Globus pallidus (tissue), 1 donor: ENCODE data around the gene CA7.
"Not testable (repeated sequence)": the region's sequence is repeated elsewhere in the genome, so short reads cannot be mapped to it uniquely, and the experiment has no call there.

Experiments
- DNase-seq: peaks from one replicate; pipeline ENCODE4 v3.0.0-alpha.2; 2015; ENCODE audit warnings: low spot score

The CA7 gene

GRCh38 chr16:66846831-66847230, 2.6 kb downstream of the CA7 start:
- DNase-seq, result no peak

DNA sequence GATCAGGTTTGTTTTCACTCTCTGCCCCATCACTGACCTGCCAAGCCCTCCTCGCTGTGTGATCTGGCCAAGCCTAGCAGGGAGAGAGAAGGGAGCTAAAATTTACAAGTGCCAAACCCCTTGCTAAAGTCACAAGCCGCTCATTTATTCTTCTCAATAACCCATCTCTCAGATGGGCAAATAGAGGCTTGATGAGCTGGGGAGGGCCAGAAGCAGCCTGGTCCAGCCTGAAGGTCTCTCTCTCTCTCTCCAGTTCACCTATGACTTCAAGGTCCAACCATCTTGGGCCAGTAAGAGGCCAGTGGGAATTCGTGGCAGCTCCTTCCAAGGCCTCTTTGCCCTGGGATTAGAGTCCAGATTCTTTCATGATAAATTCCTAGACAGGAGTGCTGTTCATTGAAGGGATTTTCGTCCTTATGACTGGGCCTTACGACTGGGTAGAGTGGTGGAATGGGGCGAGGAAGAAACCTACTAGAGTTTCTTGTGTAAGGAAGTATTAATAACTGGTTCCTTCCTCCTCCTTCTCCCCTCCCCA, 3.4 kb downstream of the CA7 start:
- no peak for DNase-seq

- DNase-seq, result no peak
These were observed 4.0 kb downstream of the CA7 start for GRCh38 chr16:66848172-66848571.

DNA sequence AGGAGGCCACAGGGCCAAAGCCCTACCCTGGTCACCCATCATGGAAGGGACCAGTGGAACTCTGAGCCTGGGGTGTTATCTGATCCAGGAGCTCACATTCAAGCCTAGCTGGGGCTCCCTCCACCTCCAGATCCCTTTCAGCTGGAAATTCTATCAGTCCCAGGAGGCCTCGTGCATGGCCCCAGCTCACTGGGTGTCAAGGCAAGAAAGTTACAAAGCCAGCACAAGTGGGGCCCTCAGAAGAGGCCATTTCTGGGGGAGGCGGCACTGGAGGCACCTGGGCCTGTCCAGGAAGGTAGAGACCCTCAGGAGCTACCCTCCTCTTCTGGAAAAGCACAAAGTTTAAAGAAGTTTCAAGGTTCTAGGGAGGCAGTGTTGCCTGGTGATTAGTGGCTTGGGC, 4.8 kb downstream of the CA7 start:
- no peak for DNase-seq

DNA sequence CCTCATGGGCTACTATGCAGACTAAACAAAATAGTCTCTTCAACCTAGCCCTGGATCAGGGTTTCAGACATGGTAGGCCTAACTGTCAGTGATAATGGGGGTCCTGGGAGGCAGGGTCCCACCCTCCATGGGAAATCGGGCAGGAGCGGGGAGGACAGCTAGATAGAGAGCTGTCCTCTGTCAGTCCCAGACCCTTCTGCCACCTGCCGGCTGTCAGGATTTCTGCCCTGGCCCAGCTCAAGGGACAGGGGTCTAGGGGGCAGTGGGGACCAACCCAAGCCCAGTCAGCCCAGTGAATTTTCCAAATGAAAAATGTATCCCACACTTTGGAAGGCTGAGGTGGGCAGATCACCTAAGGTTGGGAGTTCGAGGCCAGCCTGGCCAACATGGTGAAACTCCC, 5.3 kb downstream of the CA7 start:
- DNase-seq, result no peak

GRCh38 chr16:66850115-66850815, 6.1 kb downstream of the CA7 start:
- DNase-seq, result no peak

GRCh38 chr16:66851166-66851964, 7.2 kb downstream of the CA7 start:
- no peak for DNase-seq

- DNase-seq, result no peak
These were observed 9.3 kb downstream of the CA7 start for GRCh38 chr16:66853261-66854139.

- DNase-seq, result no peak
These were observed 12.0 kb downstream of the CA7 start for GRCh38 chr16:66856184-66856730.

GRCh38 chr16:66856801-66857200, 12.6 kb downstream of the CA7 start:
- DNase-seq, result no peak

- DNase-seq, result no peak
These were observed 13.2 kb downstream of the CA7 start for GRCh38 chr16:66857437-66857836.

- no peak for DNase-seq
These were observed 14.7 kb downstream of the CA7 start for GRCh38 chr16:66858740-66859396.

GRCh38 chr16:66859397-66860068, 15.3 kb downstream of the CA7 start:
- DNase-seq, result no peak

DNA sequence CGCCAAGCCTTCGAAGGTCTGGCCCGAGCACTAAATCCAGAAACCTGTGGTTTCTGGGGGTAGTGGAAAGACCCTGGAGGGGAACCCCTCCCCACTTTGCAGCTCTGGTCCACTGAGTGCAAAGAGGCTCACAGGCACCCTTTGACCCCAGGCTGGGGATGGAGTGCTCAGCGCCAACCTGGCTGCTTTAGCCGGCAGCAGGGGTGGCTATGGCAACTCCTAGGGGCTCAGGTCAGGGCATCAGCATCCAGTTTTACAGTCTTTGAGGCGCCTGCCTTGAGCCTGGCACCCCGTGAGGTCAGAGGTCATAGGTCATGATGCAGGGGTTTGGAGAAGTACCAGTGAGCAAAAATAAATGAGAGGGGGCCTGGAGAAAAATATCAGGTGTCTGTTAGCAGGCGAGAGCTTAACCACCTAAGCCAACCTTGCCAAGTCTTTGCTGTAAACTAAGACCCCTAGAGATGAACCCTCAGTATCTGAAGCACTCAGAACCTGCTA, 17.9 kb downstream of the CA7 start:
- no peak for DNase-seq

DNA sequence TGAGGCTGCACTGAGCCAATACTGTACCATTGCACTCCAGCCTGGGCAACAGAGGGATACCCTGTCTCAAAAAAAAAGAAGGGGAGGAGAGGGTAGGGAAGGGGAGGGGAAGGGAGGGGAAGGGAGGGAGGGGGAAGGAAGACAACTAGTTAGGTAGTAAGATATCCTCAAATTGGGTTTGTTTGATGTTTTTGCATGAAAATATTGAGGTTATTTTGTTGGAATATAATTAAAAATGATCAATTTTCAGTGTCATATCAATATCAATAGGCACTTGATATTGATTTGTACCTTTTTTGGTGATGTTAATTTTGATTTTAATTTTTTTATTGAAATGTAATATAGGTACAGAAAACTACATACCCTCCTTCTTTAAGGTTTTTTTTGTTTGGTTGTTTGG, 19.5 kb downstream of the CA7 start:
- no peak for DNase-seq

- no peak for DNase-seq
These were observed 25.2 kb downstream of the CA7 start for GRCh38 chr16:66869424-66869823.

GRCh38 chr16:66871363-66871762, 27.1 kb downstream of the CA7 start:
- DNase-seq, result not testable (repeated sequence)

GRCh38 chr16:66871840-66872239, 27.6 kb downstream of the CA7 start:
- no peak for DNase-seq

GRCh38 chr16:66872559-66872942, 28.3 kb downstream of the CA7 start:
- no peak for DNase-seq

DNA sequence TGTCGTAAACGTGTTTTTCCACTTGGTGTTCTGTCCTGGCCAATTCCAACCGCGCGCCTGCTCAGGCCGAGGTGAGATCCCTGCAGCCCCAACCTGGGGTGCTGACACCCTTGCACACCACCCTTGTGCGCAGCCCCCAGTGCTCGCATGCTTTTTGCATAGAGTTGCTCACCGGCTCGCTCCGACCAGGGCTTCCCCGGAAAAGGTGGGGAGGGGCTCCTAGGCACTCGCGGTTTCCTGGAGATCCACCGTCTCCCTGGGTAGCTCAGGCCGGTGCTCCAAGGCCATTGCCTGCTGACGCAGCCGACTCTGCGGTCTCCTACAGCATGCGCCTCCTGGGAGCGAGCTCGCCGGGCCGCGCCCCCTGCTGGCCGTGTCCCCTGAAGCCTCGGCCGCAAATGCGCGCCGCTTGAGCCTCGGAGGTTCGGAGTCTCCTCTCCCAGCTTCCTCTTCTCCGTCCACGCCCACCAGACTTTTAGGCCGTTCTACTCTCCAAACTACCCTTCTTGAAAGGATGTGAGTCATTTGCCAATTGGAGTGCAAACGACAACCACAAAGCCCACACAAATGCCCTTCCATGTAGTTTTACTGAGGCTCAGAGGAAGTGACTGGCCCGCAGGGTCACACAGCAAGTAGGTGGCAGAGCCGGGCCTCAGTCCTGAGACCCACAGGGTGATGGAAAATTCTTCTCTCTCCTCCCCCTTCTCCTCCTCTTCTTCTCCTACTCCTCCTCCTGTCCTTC, 28.9 kb downstream of the CA7 start:
- DNase-seq, result peak; percentile 81
